CD4-positive, alpha-beta T cell treated with Interleukin-17A for 1 hour (primary cell): ENCODE data around the gene CGNL1.

Experiments used
- DNase-seq: peaks from one replicate; pipeline ENCODE4 v3.0.0-alpha.2; 2020

CGNL1 gene

GRCh38 chr15:57385923-57386390 lies 9.7 kb downstream of the CGNL1 start:
- no peak for DNase-seq

- DNase-seq: no peak
Measured at GRCh38 chr15:57386976-57387375, 10.7 kb downstream of the CGNL1 start.

- no peak for DNase-seq
Measured at GRCh38 chr15:57387564-57388076, 11.3 kb downstream of the CGNL1 start.

GRCh38 chr15:57388464-57388863 lies 12.2 kb downstream of the CGNL1 start:
- DNase-seq: no peak

GRCh38 chr15:57389991-57390390 lies 13.7 kb downstream of the CGNL1 start:
- DNase-seq: no peak

GRCh38 chr15:57390583-57390982 lies 14.3 kb downstream of the CGNL1 start:
- DNase-seq: no peak

GRCh38 chr15:57391537-57391936 lies 15.2 kb downstream of the CGNL1 start:
- no peak for DNase-seq

- no peak for DNase-seq
Measured at GRCh38 chr15:57393061-57393460, 16.8 kb downstream of the CGNL1 start.

- no peak for DNase-seq
Measured at GRCh38 chr15:57395292-57395691, 19.0 kb downstream of the CGNL1 start.

GRCh38 chr15:57398336-57398735 lies 22.0 kb downstream of the CGNL1 start:
- DNase-seq: no peak

GRCh38 chr15:57401546-57401945 lies 25.2 kb downstream of the CGNL1 start:
- no peak for DNase-seq

GRCh38 chr15:57403017-57403416 lies 26.7 kb downstream of the CGNL1 start:
- DNase-seq: no peak

- DNase-seq: no peak
Measured at GRCh38 chr15:57403566-57404325, 27.4 kb downstream of the CGNL1 start.

GRCh38 chr15:57405133-57405532 lies 28.8 kb downstream of the CGNL1 start:
- no peak for DNase-seq

- no peak for DNase-seq
Measured at GRCh38 chr15:57406062-57406772, 29.9 kb downstream of the CGNL1 start.

- no peak for DNase-seq
Measured at GRCh38 chr15:57410373-57410772, 34.1 kb downstream of the CGNL1 start.

- DNase-seq: no peak
Measured at GRCh38 chr15:57411945-57412768, 35.9 kb downstream of the CGNL1 start.

GRCh38 chr15:57415602-57416001 lies 39.3 kb downstream of the CGNL1 start:
- no peak for DNase-seq

GRCh38 chr15:57418635-57419034 lies 42.3 kb downstream of the CGNL1 start:
- no peak for DNase-seq

GRCh38 chr15:57419335-57419734 lies 43.0 kb downstream of the CGNL1 start:
- DNase-seq: no peak

GRCh38 chr15:57421110-57421509 lies 44.8 kb downstream of the CGNL1 start:
- DNase-seq: no peak

GRCh38 chr15:57421551-57421950 lies 45.2 kb downstream of the CGNL1 start:
- DNase-seq: no peak

- DNase-seq: no peak
Measured at GRCh38 chr15:57422113-57422754, 45.9 kb downstream of the CGNL1 start.
